Keratinocyte (primary cell): ENCODE measurements around the gene SUFU. TPM values are rescaled to one million over a fixed set of nuclear protein-coding genes. Genes with fewer than 3 reads are reported as not detected.
"Not testable (repeated sequence)": the region's sequence is repeated elsewhere in the genome, so short reads cannot be mapped to it uniquely, and the experiment has no call there.

Source experiments
- DNase-seq: peaks from one replicate; pipeline ENCODE4 v3.0.0-alpha.2; 2011; ENCODE audit warnings: low read depth, missing footprints, low spot score
- FAIRE-seq: peaks from 2 replicates; lab custom pipeline; 2011; peaks lifted over from hg19 to GRCh38; lab: Jason Lieb, UNC
- H2AFZ ChIP-seq: 2 replicates; pipeline ENCODE4 v1.6.0; 2012; ENCODE audit warnings: low read length, control low read depth, inconsistent platforms; ENCODE audit not compliant: control insufficient read depth
- H3K27ac ChIP-seq: 2 replicates; pipeline ENCODE4 v1.5.1; 2011; ENCODE audit warnings: low read length; ENCODE audit not compliant: control insufficient read depth, insufficient read depth
- H3K27me3 ChIP-seq: 3 replicates; pipeline ENCODE4 v1.6.0; 2011; ENCODE audit warnings: low read length; ENCODE audit not compliant: control insufficient read depth, insufficient read depth; ENCODE audit errors: extremely low read depth
- H3K36me3 ChIP-seq, 2 experiments: 2 replicates in 1 of 2; 3 replicates in 1 of 2; pipeline ENCODE4 v1.5.1; 2011; ENCODE audit warnings: low read length in 2 of 2, mild to moderate bottlenecking in 1 of 2; ENCODE audit not compliant: control insufficient read depth in 2 of 2, insufficient read depth in 2 of 2; ENCODE audit errors: extremely low read depth in 1 of 2
- H3K4me1 ChIP-seq: 3 replicates; pipeline ENCODE4 v1.5.1; 2011; ENCODE audit warnings: low read length; ENCODE audit not compliant: control insufficient read depth, insufficient read depth; ENCODE audit errors: extremely low read depth
- H3K4me2 ChIP-seq: 3 replicates; pipeline ENCODE4 v1.6.0; 2011; ENCODE audit warnings: low read depth, low read length; ENCODE audit not compliant: control insufficient read depth, insufficient read depth; ENCODE audit errors: extremely low read depth
- H3K4me3 ChIP-seq, 3 experiments: fragments of 200-600 bp in 1 of 3; sonication (generic) in 1 of 3; 2 replicates in 2 of 3; 3 replicates in 1 of 3; pipeline ENCODE4 v1.5.1; 2011 to 2016; ENCODE audit warnings: low read length in 3 of 3, mild to moderate bottlenecking in 3 of 3, control low read depth in 2 of 3, inconsistent platforms in 1 of 3, low read depth in 1 of 3, mixed read lengths in 1 of 3, mixed run types in 1 of 3, moderate library complexity in 1 of 3; ENCODE audit not compliant: control insufficient read depth in 2 of 3, insufficient read depth in 2 of 3; ENCODE audit errors: extremely low read depth in 1 of 3
- H3K79me2 ChIP-seq: 2 replicates; pipeline ENCODE4 v1.6.0; 2012; ENCODE audit warnings: low read length; ENCODE audit not compliant: control insufficient read depth, insufficient read depth
- H3K9ac ChIP-seq: 3 replicates; pipeline ENCODE4 v1.6.0; 2011; ENCODE audit warnings: low read length; ENCODE audit not compliant: control insufficient read depth, insufficient read depth; ENCODE audit errors: extremely low read depth
- H3K9me1 ChIP-seq: 3 replicates; pipeline ENCODE4 v1.6.0; 2011; ENCODE audit warnings: low read length; ENCODE audit not compliant: control insufficient read depth, insufficient read depth; ENCODE audit errors: extremely low read depth
- H3K9me3 ChIP-seq: 2 replicates; pipeline ENCODE4 v1.5.1; 2012; ENCODE audit warnings: low read depth, low read length; ENCODE audit not compliant: control insufficient read depth
- H4K20me1 ChIP-seq: 3 replicates; pipeline ENCODE4 v1.6.0; 2011; ENCODE audit warnings: low read length; ENCODE audit not compliant: control insufficient read depth, insufficient read depth; ENCODE audit errors: extremely low read depth
- EZH2 ChIP-seq: IDR thresholded peaks from one replicate; pipeline ENCODE4 v1.6.1; 2012; ENCODE audit warnings: inconsistent platforms, mild to moderate bottlenecking, low read length, moderate library complexity
- dilution Hi-C: fragments of 300-500 bp; cut with MboI; formaldehyde crosslinking; loops from one replicate; pipeline ENCODE4 v1.7.0; 2020; ENCODE audit warnings: low sequenced_read_pairs; ENCODE audit not compliant: extremely low pct_ligation_motif_present
- polyA plus RNA-seq, 5 experiments: library from polyadenylated mRNA; depleted of rRNA in 3 of 5; stranded (reverse) in 3 of 5; stranded (forward) in 1 of 5; unstranded in 1 of 5; fragments of >200 nt; gene quantifications; 1 replicate in 1 of 5; 2 replicates in 3 of 5; 3 replicates in 1 of 5; pipeline versions ENCODE4 v1.2.1 to v1.2.3, GENCODE V29; 2011 to 2012; ENCODE audit warnings: missing spikeins in 2 of 5, low read depth in 1 of 5, low replicate concordance in 1 of 5
- TF ChIP-seq, protein P1 (sequence below), 3 experiments: IDR thresholded peaks in 1 of 3; conservative IDR thresholded peaks in 1 of 3; optimal IDR thresholded peaks in 1 of 3; 2 replicates in 2 of 3; 3 replicates in 1 of 3; pipeline versions ENCODE3 to v1.5.1; 2011; ENCODE audit warnings: low read length in 3 of 3, mild to moderate bottlenecking in 3 of 3, moderate library complexity in 2 of 3, control low read depth in 1 of 3, inconsistent platforms in 1 of 3; ENCODE audit not compliant: insufficient read depth in 2 of 3; ENCODE audit errors: extremely low read depth in 1 of 3

Gene SUFU
- polyA plus RNA-seq, 1 donor (not counting 4 experiments of a cell fraction or from before 2014, with no cell fraction given), result 3.7 TPM

DNA sequence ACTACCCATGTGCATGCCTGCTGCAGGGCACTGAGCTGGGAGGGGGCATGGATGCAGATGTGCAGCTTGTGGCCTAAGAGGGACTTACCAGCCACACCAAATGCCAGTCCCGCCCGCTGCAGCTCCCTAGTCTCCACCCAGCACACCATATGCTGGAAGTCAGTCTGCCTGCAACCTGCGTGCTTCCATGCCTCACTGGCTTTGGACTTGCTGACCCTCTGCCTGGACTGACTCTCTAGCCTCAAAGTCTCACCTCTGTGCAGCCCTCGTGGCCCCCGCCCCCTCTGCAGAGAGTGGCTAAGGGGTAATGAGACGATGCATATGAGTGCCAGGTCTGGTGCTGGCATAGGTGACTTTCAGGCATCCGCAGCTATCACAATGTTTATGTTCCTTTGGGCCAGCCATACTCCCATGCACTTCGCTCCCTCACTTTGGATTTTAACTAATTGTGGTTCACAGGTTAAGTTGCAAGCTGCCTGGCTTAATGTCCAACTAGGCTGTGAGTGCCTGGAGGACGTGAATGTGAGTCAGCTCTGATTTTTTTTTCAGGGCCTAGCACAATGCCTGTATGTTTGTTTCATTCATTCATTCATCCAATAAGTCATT is 162.2 kb downstream of the SUFU start:
- H3K36me3 ChIP-seq, result no peaks in the 10 kb centered on the region
- peaks cover 7% of the 10 kb centered on the region for H3K4me1 ChIP-seq
- dilution Hi-C loops, result no loop called here
- H3K4me2 ChIP-seq, result no peak overlapping the region
- no peak overlapping the region for H3K4me3 ChIP-seq
- H3K79me2 ChIP-seq, result no peaks in the 10 kb centered on the region
- no peaks in the 10 kb centered on the region for H3K9me1 ChIP-seq
- no peaks in the 10 kb centered on the region for H4K20me1 ChIP-seq
- no peak for DNase-seq
- no peak overlapping the region for H3K27ac ChIP-seq
- TF ChIP-seq EZH2, result no peak
- TF ChIP-seq, protein P1, sequence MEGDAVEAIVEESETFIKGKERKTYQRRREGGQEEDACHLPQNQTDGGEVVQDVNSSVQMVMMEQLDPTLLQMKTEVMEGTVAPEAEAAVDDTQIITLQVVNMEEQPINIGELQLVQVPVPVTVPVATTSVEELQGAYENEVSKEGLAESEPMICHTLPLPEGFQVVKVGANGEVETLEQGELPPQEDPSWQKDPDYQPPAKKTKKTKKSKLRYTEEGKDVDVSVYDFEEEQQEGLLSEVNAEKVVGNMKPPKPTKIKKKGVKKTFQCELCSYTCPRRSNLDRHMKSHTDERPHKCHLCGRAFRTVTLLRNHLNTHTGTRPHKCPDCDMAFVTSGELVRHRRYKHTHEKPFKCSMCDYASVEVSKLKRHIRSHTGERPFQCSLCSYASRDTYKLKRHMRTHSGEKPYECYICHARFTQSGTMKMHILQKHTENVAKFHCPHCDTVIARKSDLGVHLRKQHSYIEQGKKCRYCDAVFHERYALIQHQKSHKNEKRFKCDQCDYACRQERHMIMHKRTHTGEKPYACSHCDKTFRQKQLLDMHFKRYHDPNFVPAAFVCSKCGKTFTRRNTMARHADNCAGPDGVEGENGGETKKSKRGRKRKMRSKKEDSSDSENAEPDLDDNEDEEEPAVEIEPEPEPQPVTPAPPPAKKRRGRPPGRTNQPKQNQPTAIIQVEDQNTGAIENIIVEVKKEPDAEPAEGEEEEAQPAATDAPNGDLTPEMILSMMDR (optimal IDR thresholded peaks at IDR 0.05 in 1 of 3, IDR thresholded peaks at IDR 0.05 in 1 of 3, conservative IDR thresholded peaks at IDR 0.05 in 1 of 3; ENCODE audit: extremely low read depth in 1 of 3, insufficient read depth in 2 of 3, low read length in 3 of 3), result no peak
- H3K9me3 ChIP-seq, result no peaks in the 10 kb centered on the region
- no peaks in the 10 kb centered on the region for H3K27me3 ChIP-seq
- H2AFZ ChIP-seq, result no peak overlapping the region
- no peak overlapping the region for H3K9ac ChIP-seq
- no peak for FAIRE-seq

DNA sequence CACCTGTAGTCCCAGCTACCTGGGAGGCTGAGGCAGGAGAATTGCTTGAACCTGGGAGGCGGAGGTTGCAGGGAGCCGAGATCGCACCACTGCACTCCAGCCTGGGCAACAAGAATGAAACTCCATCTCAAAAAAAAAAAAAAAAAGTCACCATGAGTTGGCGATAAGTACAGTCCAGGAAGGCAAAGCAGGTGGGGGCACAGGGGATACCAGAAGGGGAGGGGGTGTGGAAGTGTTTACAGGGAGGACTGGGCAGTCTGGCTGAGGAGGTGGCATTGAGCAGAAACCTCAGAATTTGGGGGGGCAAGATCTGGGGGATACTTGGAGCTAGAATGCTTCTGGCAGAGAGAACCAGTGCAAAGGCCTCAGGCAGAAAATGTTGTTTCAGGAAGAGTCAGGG is 163.6 kb downstream of the SUFU start:
- H3K4me2 ChIP-seq, H3K4me1 ChIP-seq, H3K4me3 ChIP-seq, H2AFZ ChIP-seq, H3K27ac ChIP-seq, H4K20me1 ChIP-seq, H3K27me3 ChIP-seq, DNase-seq, H3K9me3 ChIP-seq, dilution Hi-C loops, H3K9ac ChIP-seq, FAIRE-seq, H3K9me1 ChIP-seq, H3K36me3 ChIP-seq, H3K79me2 ChIP-seq: not testable (repeated sequence)
